NCI-H2196 treated with DMSO at 0.1 percent for 48 hours (cell line): ENCODE results near the gene H6PD.
A peak's percentile ranks its signal among the peaks of the same experiment; 100 is the strongest.

ENCODE experiments used
- DNase-seq: peaks from one replicate; lab custom pipeline; 2025; ENCODE audit not compliant: unreplicated experiment; lab: John Stamatoyannopoulos, UW

The H6PD gene, protein sequence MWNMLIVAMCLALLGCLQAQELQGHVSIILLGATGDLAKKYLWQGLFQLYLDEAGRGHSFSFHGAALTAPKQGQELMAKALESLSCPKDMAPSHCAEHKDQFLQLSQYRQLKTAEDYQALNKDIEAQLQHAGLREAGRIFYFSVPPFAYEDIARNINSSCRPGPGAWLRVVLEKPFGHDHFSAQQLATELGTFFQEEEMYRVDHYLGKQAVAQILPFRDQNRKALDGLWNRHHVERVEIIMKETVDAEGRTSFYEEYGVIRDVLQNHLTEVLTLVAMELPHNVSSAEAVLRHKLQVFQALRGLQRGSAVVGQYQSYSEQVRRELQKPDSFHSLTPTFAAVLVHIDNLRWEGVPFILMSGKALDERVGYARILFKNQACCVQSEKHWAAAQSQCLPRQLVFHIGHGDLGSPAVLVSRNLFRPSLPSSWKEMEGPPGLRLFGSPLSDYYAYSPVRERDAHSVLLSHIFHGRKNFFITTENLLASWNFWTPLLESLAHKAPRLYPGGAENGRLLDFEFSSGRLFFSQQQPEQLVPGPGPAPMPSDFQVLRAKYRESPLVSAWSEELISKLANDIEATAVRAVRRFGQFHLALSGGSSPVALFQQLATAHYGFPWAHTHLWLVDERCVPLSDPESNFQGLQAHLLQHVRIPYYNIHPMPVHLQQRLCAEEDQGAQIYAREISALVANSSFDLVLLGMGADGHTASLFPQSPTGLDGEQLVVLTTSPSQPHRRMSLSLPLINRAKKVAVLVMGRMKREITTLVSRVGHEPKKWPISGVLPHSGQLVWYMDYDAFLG

DNA sequence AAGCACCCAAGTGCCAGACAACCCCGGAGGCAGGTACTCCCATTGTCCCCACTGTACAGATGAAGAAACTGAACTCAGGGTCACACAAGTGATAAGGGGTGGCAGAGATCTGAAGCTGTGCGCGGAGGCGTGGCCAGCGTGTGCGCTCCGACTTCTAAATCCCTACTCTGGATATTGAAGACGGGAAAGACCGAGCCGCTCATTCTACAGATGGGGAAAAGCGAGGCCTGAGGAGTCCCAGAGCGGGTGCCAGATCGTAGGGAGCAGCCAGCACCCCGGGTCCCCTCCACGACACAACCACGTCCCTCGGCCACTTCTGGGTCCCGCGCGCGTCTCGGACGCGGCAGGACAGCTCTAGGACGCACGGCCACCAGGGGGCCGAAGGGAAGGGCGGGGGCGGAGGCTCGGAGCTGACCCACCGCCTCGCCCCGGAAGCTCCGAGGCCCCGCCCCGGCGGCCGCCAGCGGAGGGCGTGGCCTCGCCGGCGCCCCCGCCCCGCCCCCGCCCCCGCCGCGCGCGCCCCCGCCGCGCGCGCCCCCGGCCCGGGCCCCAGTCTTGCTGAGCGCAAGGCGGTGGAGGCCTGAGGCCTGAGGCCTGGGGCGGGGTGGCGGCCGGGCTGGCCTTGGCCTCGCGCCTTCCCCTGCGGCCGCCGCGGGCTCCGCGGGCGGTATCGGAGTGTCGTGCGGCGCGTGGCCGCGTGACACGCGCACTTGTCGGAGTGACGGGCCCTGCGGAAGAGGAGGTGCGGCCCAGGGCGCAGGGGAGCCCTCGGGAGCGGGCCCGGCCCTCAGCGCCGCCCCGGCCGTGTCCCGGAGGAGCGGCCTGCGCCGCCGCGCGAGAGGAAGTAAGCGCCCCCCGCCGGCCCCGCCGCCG is at the start of gene H6PD:
TSS of gene H6PD (plus strand) at position 552 of the 873 bp plus-strand sequence. CDS start 10,161 bp downstream, outside the sequence.
- DNase-seq, result peak; percentile 62

DNA sequence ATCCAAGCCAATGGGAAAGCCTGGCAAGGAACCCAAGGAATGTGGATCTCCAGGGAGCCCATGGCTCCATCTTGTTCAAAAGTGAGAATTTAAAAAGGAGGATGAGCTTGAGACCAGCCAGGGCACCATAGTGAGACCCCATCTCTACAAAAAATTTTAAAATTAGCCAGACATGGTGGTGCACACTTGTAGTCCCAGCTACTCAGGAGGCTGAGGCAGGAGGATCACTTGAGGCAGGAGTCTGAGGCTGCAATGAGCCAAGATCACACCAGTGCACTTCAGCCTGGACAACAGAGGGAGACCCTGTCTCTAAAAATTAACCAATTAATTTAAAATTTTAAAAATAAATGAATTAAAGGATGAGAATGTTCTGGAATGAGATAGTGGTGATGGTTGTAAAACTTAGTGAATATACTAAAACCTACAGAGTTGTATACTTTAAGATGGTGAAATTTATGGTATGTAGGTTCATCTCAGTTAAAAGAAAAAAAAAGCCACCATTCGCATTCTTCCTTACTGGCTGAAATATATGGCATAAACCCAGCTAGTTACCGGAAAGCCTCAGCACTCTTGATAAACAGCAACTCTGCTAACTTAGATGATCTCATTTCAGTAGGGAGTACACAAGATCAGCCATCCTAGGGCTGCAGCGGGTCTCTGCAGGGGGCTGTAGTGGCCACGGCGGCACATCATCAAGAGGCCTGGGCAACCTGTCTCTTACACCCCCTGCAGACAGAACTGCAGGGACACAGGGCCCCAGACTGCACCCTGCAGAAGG is 48.3 kb upstream of the H6PD start:
- no peak for DNase-seq

DNA sequence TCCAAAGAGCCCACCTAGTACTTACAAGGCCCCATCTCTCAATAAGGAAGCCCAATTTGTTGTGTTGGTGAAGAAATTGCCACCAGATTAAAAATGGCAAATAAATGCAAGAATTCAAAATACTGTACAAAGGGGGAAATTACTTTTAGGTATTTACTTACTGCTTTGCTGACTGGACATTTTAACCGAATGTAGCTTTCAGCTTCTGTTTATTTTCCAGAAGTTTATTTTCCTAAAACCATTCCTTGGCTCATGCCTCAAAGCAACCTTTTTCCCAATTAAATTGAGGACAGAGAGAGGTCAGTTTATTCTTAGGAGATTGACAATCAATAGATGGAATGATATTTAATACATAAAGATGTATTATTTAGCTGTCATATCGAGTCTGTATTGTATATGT is 47.6 kb upstream of the H6PD start:
- no peak for DNase-seq

DNA sequence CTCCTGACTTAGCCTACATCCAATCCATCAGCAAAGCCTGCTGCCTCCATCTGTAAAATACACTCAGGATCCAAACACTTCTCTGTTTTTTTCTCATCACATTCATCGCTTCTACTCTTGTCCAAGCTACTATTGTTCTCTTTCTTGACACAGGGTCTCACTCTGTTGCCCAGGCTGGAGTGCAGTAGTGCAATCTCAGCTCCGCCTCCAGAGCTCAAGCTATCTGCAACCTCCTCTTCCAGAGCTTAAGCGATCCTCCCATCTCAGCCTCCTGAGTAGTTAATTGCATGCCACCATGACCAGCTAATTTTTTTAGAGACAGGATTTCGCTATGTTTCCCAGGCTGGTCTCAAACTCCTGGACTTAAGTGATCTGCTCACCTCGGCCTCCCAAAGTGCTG is 44.3 kb upstream of the H6PD start:
- DNase-seq, result no peak

DNA sequence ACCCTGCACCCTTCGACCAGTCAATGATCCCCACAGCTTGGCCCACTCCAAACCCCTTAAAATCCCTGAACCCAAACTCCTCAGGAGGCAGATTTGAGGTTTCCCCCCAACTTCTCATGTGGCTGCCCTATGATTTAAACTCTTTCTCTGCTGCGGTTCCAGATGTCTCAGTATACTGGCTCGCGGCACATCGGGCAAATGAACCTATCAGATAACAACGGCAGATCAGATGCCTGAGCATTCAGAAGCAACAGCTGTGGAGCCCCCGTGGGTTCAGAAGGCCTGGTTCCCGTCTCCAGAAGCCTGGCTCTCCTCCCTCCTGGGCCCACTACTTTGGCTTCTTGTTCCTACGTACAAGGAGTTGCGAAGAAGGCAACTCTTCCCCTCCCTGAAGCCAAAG is 43.3 kb upstream of the H6PD start:
- no peak for DNase-seq

DNA sequence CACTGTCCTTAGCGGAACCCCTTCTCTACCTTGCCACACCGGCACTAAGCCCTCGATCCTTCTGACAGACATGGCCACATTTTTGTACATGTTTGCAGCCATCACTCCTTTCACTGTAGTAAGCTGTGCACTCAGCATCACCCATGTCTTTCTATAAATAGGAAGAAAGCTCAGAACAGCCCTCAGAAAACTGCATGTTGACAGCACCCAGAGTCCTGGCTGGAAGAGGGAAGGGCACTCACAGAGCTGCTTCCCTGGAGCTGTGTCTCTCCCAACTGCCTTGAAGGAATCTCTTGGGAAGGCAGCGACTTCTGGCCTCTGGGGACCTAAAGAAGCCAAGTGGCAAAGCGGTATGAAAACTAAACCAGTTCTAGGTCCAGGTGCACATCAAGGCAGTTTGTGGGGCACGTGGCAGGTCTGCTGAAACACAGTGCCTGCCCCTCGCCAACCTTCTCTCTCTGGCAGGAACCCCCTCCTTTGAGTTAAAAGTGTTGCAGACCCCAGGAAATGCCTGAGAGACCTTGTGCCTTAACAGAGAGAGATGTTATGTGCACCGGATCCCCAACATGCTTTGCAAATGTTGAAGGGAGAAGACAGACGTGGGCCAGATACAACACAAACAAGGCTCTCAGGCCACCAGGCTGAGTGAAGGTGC is 41.9 kb upstream of the H6PD start:
- no peak for DNase-seq

DNA sequence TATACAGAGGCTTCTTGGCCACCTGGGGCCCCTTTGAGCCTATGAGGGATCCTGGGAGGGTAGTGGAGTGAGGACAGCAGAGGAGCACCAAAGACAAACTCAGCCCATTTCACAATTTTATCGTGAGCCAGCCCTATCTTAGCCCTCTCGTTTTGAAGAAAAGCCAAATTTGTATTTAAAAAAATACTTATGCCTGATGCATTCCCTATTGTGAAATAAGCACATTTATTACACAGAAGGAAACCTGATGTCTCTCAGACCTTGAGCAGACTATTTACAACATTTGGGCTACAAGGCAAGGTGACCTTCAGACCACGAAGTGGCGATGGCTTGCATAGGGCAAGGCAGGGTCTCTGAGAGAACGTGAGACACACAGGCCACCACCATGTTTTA is 41.3 kb upstream of the H6PD start:
- DNase-seq, result no peak

DNA sequence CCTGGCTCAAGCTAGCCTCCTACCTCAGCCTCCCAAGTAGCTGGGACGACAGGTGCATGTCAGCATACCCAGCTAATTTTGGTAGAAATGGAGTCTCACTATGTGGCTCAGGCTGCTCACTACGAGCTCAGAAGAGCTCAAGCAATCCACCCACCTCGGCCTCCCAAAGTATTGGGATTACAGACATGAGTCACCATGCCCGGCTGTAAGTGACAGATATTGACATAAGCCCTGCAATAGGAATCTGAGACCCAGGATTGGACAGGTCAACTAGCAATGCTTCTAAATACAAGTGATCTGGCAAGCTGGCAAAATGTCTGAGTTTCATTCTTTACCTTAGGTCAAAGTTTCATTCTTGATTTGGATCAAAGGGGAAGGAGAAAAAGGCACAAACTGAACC is 40.5 kb upstream of the H6PD start:
- DNase-seq, result no peak

DNA sequence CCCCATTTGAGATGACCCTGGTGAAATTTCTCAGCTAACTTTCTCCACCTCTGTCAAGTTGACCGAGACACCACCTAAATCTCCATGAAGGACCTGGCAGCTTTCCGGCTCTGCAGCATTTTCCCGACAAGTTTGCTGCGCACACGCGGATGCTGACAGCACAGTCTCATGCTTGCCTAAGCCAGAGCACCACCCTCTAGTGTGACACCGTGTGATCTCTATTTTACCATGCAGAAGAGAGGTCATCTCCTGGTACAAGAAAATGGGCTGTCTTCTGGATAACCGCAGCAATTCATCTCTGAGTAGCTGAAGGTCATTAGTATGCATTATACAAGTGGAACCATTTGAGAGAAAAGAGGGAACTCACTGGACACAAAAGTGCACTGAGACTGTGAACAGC is 38.9 kb upstream of the H6PD start:
- no peak for DNase-seq

DNA sequence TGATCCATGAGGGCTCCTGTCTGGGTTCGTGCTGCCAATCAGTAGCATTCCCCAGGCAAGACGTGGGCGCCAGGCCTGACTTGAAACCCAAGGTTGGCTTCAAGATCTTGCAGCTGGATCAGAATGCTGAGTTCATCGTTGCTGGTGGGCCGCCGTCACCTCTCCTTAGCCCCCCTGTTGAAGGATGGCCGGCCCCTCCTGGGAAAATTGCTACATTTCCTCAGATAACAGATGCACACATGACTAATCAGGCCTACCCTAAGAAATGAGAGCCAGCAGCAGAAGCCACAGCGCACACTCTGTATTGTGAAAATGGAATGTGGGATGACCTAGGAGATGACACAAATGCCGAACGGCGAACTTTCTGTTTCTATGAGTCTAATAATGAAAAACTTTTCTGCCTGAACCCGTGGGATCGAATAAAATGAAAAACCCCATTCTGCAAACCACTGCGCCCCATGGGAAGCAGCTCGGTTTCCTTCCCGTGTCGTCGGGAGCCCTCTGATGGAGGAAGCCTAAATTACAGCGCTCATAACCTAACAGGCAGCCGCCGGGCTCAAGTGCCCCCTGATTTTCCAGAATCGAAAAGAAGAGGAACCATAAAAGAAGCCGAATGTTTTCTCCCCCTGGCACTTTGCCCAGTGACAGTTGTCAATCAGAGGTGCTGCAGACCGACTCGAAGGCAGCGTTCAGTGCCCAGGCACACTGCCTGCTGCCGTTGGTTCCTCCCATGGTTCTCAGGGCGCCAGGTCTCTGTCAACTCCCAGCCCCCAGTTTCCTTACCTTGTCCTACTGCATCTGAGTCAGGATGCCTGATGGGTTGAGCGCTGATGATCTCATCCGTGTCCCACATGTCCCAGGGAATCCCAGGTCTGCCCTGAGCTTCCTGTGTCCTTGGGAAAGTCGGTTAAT is 38.2 kb upstream of the H6PD start:
- peak; percentile 16 for DNase-seq

DNA sequence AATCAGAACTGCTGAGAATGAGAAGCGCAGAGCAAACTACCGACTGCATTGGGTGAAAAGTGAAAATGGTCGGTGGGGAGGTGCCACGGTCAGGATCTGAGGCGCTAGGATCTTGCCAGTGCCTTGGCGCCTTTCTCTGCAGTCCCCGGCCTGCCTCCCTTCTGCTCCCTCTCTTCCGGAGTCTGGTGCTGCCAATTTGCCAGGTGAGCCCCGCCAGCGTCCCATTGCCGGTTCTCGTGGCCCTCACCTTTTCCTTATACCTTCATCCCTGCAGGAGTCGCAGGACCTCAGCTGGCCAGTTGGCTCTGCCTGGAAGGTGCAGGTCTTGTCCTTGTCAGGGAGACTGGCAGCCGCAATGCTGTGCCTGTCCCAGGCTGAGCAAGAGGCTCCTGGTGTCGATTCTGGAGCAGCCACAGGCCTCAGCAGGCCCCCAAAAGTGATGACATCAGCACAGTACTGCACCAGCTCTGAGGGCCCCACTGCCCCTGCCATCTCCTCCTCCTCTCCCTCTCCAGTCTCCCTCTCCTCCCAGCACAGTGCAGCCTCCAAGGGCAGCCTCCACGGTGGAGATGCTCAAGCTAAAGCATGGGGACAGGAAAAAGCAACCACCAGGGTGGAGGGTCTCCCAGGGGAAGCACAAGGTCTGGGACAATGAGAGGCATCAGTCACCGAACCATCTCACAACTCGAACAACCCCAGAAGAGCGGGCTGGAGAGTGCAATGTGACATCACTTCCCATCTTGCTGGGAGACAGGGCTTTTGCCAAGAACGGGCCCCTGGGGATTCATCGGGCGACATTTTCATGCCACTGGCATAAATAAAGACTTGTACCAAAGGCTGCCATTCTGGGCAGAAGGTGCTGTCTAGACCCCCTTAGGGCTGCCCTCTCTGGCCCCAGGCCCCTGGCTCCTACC is 37.1 kb upstream of the H6PD start:
- no peak for DNase-seq

DNA sequence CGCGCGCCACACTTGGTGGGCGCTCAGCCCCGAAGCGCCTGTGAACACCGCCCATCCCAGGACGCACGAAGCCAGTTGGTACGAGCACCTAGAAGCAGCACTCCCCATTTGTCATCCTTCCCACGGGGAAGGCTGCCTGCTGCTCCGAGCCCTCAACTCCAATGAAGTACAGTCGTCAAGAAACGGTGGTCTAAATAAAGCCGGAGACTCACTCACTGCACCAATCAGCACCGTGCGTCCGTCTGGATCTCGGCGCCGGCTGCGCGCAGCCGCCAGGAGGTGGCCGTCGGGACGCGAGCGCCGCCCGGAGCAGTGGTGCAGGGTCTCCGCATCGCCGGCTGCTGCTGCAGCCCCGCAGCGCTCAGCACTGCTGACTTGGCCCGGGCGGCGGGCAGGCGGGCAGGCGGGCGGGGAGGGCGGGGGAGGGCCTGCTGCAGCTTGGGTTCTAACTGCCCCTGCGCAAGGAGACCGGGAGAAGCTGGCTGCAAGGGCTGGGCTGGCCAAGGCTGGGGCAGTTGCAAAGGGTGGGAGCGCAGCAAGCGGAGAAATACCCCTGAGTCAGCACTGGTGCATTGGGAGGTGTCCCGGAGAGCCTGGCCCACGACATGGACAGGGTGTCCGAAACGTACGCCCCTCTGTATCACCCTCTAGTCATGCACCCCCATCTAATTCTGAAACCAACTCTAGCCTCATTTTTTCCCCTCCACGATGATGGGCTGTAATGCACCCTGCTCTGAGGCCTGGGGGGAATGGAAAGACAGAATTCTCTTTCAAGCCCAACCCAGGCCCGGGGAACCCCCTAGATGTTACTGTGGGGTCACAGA is 35.8 kb upstream of the H6PD start:
- no peak for DNase-seq

DNA sequence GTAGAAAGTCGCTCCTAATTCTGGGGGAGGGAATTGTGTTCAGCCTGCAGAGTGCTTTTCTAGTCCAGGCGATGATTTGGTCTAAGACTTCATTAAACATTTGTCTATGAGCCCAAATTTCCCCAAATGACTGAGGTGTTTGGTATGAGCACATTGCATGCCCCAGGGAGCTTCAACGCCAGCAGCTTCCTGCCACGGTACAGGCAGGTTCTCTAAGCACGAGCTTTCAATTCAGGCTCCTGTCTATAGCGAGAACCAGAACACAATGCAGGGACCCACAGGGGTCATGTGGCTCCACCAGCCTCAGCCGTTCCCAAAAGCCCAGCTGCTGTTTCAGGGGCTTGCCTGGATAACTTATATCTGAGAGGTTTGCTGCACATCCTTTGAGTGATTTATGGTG is 34.1 kb upstream of the H6PD start:
- no peak for DNase-seq

DNA sequence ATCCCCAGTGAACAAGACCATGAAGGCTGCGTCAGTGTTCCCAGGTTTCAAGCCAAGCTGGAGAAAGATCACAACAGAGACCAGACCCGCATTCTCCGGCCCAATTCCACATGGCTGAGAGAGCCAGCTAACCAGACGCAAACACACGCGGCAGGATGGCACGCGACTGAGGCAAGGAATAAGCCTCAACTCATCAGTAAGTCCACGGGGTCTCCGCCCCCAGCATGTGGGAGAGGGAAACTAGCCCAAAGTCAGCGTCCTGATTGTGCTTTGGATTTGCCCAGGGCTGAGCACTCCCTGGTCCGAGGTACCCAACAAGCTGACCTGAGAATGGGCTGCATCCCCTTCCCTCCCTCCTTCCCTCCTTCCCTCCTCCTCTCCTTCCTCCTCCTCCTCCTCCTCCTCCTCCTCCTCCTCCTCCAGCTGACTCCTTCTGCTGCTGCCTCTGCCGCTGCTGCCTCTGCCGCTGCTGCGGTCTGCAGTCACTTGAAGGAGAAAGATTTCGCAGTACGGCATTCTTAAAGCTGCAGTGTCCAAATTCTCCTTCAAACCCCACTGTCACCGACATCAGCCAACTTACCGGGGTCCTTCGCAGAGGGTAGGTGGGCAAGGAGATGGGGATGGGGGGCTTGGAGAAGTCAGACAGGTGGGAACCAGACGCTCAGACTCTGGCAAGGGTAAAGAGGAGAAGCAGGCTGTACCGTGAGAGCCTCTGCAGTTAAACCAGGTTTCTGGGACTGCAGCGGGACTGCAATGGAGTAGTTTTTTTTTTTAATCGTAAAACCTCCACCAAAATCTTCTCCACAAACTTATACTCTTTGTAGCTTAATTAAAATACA is 33.0 kb upstream of the H6PD start:
- no peak for DNase-seq

DNA sequence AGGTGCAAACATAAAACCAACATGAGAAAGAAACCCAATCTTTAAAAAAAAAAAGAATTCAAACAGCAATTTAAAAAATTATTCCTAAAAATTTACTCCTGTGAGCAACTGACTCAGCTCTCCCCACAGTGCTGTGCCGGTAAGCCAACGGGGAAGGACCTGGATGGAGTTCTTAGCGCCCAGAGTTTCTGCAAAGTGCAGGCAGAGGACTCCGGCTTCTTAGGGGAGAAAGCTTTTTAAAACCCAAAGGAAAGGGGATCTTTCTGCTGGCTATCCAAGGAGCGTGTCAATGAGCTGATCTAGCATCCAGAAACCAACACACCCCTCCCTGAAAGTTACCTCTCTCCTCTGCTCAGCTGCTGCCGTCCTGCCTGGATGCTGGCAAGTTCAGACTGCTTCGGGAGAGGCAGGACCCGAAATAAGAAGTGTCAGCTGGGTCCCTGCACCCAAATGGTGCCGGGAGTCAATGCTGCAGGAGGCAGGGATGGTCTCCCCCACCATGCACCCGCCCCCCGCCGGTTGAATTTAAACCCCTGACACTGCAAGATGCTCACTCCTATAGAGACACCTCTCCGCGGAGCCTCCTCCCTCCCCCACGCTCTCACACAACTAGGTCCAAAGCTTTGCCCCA is 32.2 kb upstream of the H6PD start:
- DNase-seq, result no peak

DNA sequence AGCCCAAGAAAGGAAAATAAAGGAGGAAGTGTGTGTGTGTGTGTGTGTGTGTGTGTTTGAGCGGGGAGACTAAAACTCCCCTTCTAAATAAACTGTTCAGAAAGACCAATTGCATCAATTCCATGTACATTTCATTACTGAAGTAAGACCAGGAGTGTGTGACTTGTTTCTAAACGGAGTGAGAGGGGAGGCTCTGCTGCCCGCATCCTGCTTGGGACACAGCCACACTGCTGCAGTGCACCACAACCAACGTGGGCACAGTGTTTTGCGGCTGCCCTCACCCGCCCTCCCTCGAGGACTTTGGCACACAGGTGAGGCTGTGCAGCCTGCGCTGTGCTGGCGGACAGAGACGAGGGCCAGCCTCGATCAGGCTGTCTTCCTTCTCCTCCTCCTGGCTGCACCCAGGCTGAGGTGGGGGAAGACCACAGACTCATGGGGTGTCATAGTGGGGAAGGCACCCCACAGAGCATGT is 31.0 kb upstream of the H6PD start:
- no peak for DNase-seq
